ENCODE results near the gene EXOC3L2. TPM values are rescaled to one million over a fixed set of nuclear protein-coding genes. Genes with fewer than 3 reads are reported as not detected.

EXOC3L2 gene
- total RNA-seq, 1 donor: not detected

GRCh38 chr19:45290381-45290931 lies 45.2 kb upstream of the EXOC3L2 start:
- no peak for TF ChIP-seq CTCF (IDR thresholded peaks at IDR 0.05; ENCODE audit: extremely low read depth, low read depth, low read length)
- H3K4me2 ChIP-seq (ENCODE audit: insufficient read depth, low read length): no peak overlapping the region
- no peaks in the 10 kb centered on the region for H3K4me1 ChIP-seq (ENCODE audit: insufficient read depth, low read length)

DNA sequence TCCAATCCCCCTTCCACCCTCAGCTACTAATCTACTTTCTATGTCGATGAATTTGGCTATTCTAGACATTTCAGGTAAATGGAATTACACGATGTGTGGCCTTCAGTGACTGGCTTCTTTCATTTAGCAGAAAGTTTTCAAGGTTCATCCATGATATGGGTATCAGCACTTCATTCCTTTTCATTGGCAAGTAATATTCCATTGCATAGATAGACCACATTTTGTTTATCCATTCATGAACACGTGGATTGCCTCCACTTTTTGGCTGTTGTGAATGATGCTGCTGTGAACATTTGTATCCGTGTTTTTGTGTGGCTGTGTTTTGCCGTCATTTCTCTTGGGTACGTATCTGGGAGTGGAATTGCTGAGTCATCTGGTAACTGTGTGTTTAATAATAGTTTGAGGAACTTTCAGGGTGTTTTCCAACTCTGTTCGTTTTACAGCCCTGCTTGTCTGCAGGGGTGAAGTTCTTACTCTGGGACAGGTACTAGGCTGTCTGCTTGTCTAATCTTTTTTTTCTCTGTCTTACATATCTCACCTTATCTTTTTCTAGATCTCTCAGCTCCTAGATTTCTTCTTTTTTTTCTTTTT lies 38.3 kb upstream of the EXOC3L2 start:
- Histone ChIP-seq H3K4me1 (ENCODE audit: insufficient read depth, low read length) (no peaks in the 10 kb centered on the region), H4K20me1 (ENCODE audit: insufficient read depth, low read length) (peaks cover 3% of the 10 kb centered on the region), H3K4me3 (ENCODE audit: insufficient read depth, low read length) (no peak overlapping the region), H3K27me3 (ENCODE audit: insufficient read depth, low read length) (no peaks in the 10 kb centered on the region), H3K36me3 (ENCODE audit: insufficient read depth, low read length) (peaks cover 45% of the 10 kb centered on the region), H3K4me2 (ENCODE audit: insufficient read depth, low read length) (no peak overlapping the region), H3K79me2 (ENCODE audit: insufficient read depth, low read length) (no peaks in the 10 kb centered on the region), H2AFZ (ENCODE audit: low read length) (no peak overlapping the region), H3K9me3 (ENCODE audit: low read depth, low read length) (no peaks in the 10 kb centered on the region), H3K27ac (ENCODE audit: low read depth, low read length) (no peak overlapping the region)
- peak; percentile 48 for DNase-seq (ENCODE audit: insufficient read length, low spot score, missing footprints)
- no peak for TF ChIP-seq CTCF (IDR thresholded peaks at IDR 0.05; ENCODE audit: extremely low read depth, low read depth, low read length)

More at GRCh38 chr19:45290381-45290931, 45.2 kb upstream of the EXOC3L2 start:
- H4K20me1 ChIP-seq (ENCODE audit: insufficient read depth, low read length): no peaks in the 10 kb centered on the region
- H2AFZ ChIP-seq (ENCODE audit: low read length): no peak overlapping the region
- H3K4me3 ChIP-seq (ENCODE audit: insufficient read depth, low read length): no peak overlapping the region
- peaks cover 27% of the 10 kb centered on the region for H3K36me3 ChIP-seq (ENCODE audit: insufficient read depth, low read length)
- DNase-seq (ENCODE audit: insufficient read length, low spot score, missing footprints): peak; percentile 34
- no peaks in the 10 kb centered on the region for H3K27me3 ChIP-seq (ENCODE audit: insufficient read depth, low read length)
- no peaks in the 10 kb centered on the region for H3K79me2 ChIP-seq (ENCODE audit: insufficient read depth, low read length)
- no peak overlapping the region for H3K27ac ChIP-seq (ENCODE audit: low read depth, low read length)
- H3K9me3 ChIP-seq (ENCODE audit: low read depth, low read length): no peaks in the 10 kb centered on the region

- no peak overlapping the region for H2AFZ ChIP-seq (ENCODE audit: low read length)
- H3K27ac ChIP-seq (ENCODE audit: low read depth, low read length): no peak overlapping the region
- H4K20me1 ChIP-seq (ENCODE audit: insufficient read depth, low read length): peaks cover 3% of the 10 kb centered on the region
- H3K36me3 ChIP-seq (ENCODE audit: insufficient read depth, low read length): peaks cover 43% of the 10 kb centered on the region
- peak; percentile 47 for DNase-seq (ENCODE audit: insufficient read length, low spot score, missing footprints)
- H3K4me2 ChIP-seq (ENCODE audit: insufficient read depth, low read length): no peak overlapping the region
- H3K9me3 ChIP-seq (ENCODE audit: low read depth, low read length): no peaks in the 10 kb centered on the region
- TF ChIP-seq CTCF (IDR thresholded peaks at IDR 0.05; ENCODE audit: extremely low read depth, low read depth, low read length): no peak
- H3K27me3 ChIP-seq (ENCODE audit: insufficient read depth, low read length): no peaks in the 10 kb centered on the region
- no peaks in the 10 kb centered on the region for H3K4me1 ChIP-seq (ENCODE audit: insufficient read depth, low read length)
- no peaks in the 10 kb centered on the region for H3K79me2 ChIP-seq (ENCODE audit: insufficient read depth, low read length)
- no peak overlapping the region for H3K4me3 ChIP-seq (ENCODE audit: insufficient read depth, low read length)
Measured at GRCh38 chr19:45280471-45280961, 35.3 kb upstream of the EXOC3L2 start.

GRCh38 chr19:45279587-45280192 lies 34.5 kb upstream of the EXOC3L2 start:
- Histone ChIP-seq H4K20me1 (ENCODE audit: insufficient read depth, low read length) (peaks cover 3% of the 10 kb centered on the region), H3K4me3 (ENCODE audit: insufficient read depth, low read length) (no peak overlapping the region), H3K27me3 (ENCODE audit: insufficient read depth, low read length) (no peaks in the 10 kb centered on the region), H3K79me2 (ENCODE audit: insufficient read depth, low read length) (no peaks in the 10 kb centered on the region), H3K4me2 (ENCODE audit: insufficient read depth, low read length) (no peak overlapping the region), H3K9me3 (ENCODE audit: low read depth, low read length) (no peaks in the 10 kb centered on the region), H2AFZ (ENCODE audit: low read length) (no peak overlapping the region), H3K36me3 (ENCODE audit: insufficient read depth, low read length) (peaks cover 41% of the 10 kb centered on the region), H3K27ac (ENCODE audit: low read depth, low read length) (no peak overlapping the region), H3K4me1 (ENCODE audit: insufficient read depth, low read length) (no peaks in the 10 kb centered on the region)
- no peak for TF ChIP-seq CTCF (IDR thresholded peaks at IDR 0.05; ENCODE audit: extremely low read depth, low read depth, low read length)
- DNase-seq (ENCODE audit: insufficient read length, low spot score, missing footprints): peak; percentile 38
